Ovary (tissue), 3 donors: Measurements from ENCODE around the gene EFNB3.

Source experiments
- CTCF ChIP-seq, 3 donors: fragments of 450-650 bp in 2 of 3; fragments of 200-600 bp in 1 of 3; IDR thresholded peaks; one replicate each; pipeline versions ENCODE4 v1.5.1 to v1.8.0; 2016 to 2022; ENCODE audit warnings: antibody characterized with exemption in 3 of 3, mild to moderate bottlenecking in 1 of 3
- EP300 ChIP-seq: sonication (generic); formaldehyde crosslinking; IDR thresholded peaks from one replicate; pipeline ENCODE4 v1.6.1; 2017; ENCODE audit warnings: antibody characterized with exemption
- donor health status: DM: no; HTN: no; CAD: no.

GRCh38 chr17:7706631-7707354 is 1.8 kb downstream of the EFNB3 start:
- TF ChIP-seq CTCF (IDR thresholded peaks at IDR 0.05) (no peak), EP300 (no peak)
